Trophoblast cell (in vitro differentiated cells and primary cell): ENCODE measurements around the gene TIMM9.

Experiments used
- DNase-seq, 2 donors: peaks; one replicate each; pipeline ENCODE4 v3.0.0-alpha.2; 2016
- H2AFZ ChIP-seq: 2 replicates; pipeline ENCODE4 v1.6.1; 2013; ENCODE audit warnings: low read length, moderate library complexity, mild to moderate bottlenecking; ENCODE audit not compliant: insufficient read depth, poor library complexity
- H2AK5ac ChIP-seq: 2 replicates; pipeline ENCODE4 v1.6.1; 2013; ENCODE audit warnings: mild to moderate bottlenecking, low read length
- H2BK120ac ChIP-seq: 2 replicates; pipeline ENCODE4 v1.6.1; 2013; ENCODE audit warnings: low read length, mild to moderate bottlenecking, moderate library complexity; ENCODE audit not compliant: insufficient read depth, poor library complexity
- H2BK12ac ChIP-seq: 2 replicates; pipeline ENCODE4 v1.6.1; 2013; ENCODE audit warnings: mild to moderate bottlenecking, low read length, moderate library complexity
- H2BK5ac ChIP-seq: 2 replicates; pipeline ENCODE4 v1.6.1; 2013; ENCODE audit warnings: low read length, low read depth, moderate library complexity, mild to moderate bottlenecking; ENCODE audit not compliant: poor library complexity
- H3K14ac ChIP-seq: 2 replicates; pipeline ENCODE4 v1.6.1; 2013; ENCODE audit warnings: mild to moderate bottlenecking, low read length
- H3K18ac ChIP-seq: 2 replicates; pipeline ENCODE4 v1.6.1; 2013; ENCODE audit warnings: mild to moderate bottlenecking, low read length
- H3K23ac ChIP-seq: 2 replicates; pipeline ENCODE4 v1.6.1; 2013; ENCODE audit warnings: low read length
- H3K27ac ChIP-seq: 2 replicates; pipeline ENCODE4 v1.5.1; 2013; ENCODE audit warnings: low read depth, mild to moderate bottlenecking, inconsistent platforms, low read length, moderate library complexity
- H3K27me3 ChIP-seq: 2 replicates; pipeline ENCODE4 v1.6.1; 2013; ENCODE audit warnings: inconsistent platforms, mild to moderate bottlenecking, low read length, moderate library complexity; ENCODE audit not compliant: insufficient read depth
- H3K36me3 ChIP-seq, 2 experiments: 1 replicate in 1 of 2; 2 replicates in 1 of 2; pipeline ENCODE4 v1.6.1; 2013; ENCODE audit warnings: low read length in 2 of 2, mild to moderate bottlenecking in 2 of 2, moderate library complexity in 1 of 2; ENCODE audit not compliant: insufficient read depth in 2 of 2, control insufficient read depth in 1 of 2
- H3K4ac ChIP-seq: 2 replicates; pipeline ENCODE4 v1.6.1; 2013; ENCODE audit warnings: low read depth, mild to moderate bottlenecking, low read length, moderate library complexity
- H3K4me1 ChIP-seq, 2 experiments: 1 replicate in 1 of 2; 2 replicates in 1 of 2; pipeline ENCODE4 v1.6.1; 2013; ENCODE audit warnings: low read length in 2 of 2, mild to moderate bottlenecking in 2 of 2, moderate library complexity in 1 of 2; ENCODE audit not compliant: insufficient read depth in 2 of 2, control insufficient read depth in 1 of 2
- H3K4me2 ChIP-seq: 2 replicates; pipeline ENCODE4 v1.6.1; 2013; ENCODE audit warnings: inconsistent platforms, mild to moderate bottlenecking, low read length, moderate library complexity
- H3K4me3 ChIP-seq: 2 replicates; pipeline ENCODE4 v1.5.1; 2013; ENCODE audit warnings: mild to moderate bottlenecking, low read depth, low read length, inconsistent platforms
- H3K79me1 ChIP-seq: one replicate; pipeline ENCODE4 v1.6.1; 2013; ENCODE audit warnings: low read length
- H3K79me2 ChIP-seq: 2 replicates; pipeline ENCODE4 v1.6.1; 2013; ENCODE audit warnings: low read length, mild to moderate bottlenecking; ENCODE audit not compliant: control insufficient read depth, insufficient read depth, poor library complexity
- H3K9ac ChIP-seq: 2 replicates; pipeline ENCODE4 v1.6.1; 2013; ENCODE audit warnings: mild to moderate bottlenecking, low read length
- H3K9me3 ChIP-seq: 2 replicates; pipeline ENCODE4 v1.6.1; 2013; ENCODE audit warnings: low read depth, mild to moderate bottlenecking, control low read depth, inconsistent platforms, low read length; ENCODE audit not compliant: insufficient read depth
- H4K12ac ChIP-seq: 2 replicates; pipeline ENCODE4 v1.6.1; 2013; ENCODE audit warnings: low read depth, mild to moderate bottlenecking, low read length, moderate library complexity
- H4K8ac ChIP-seq: 2 replicates; pipeline ENCODE4 v1.6.1; 2013; ENCODE audit warnings: low read depth, mild to moderate bottlenecking, low read length, moderate library complexity
- H4K91ac ChIP-seq: one replicate; pipeline ENCODE4 v1.6.1; 2013; ENCODE audit warnings: low read depth, mild to moderate bottlenecking, low read length, moderate library complexity
- WGBS: extraction: QIAGEN DNeasy Blood & Tissue Kit; methylation state at CpG from one replicate; pipeline ENCODE4 v1.1.7; 2013; ENCODE audit warnings: missing lambda C conversion rate; ENCODE audit not compliant: insufficient read length, insufficient coverage; ENCODE audit errors: extremely low coverage; 5-methylcytosine and 5-hydroxymethylcytosine counted together

TIMM9 gene

GRCh38 chr14:58460772-58461171, 33.4 kb upstream of the TIMM9 start:
- Histone ChIP-seq H2BK12ac (no peak overlapping the region), H3K9me3 (no peaks in the 10 kb centered on the region), H3K9ac (no peak overlapping the region), H2BK120ac (no peak overlapping the region), H3K4me3 (no peak overlapping the region), H2AK5ac (no peak overlapping the region), H3K36me3 (peaks cover 0 to 1% of the 10 kb centered on the region in 2 experiments), H3K23ac (no peak overlapping the region), H2AFZ (no peak overlapping the region), H3K18ac (no peak overlapping the region), H3K4ac (no peak overlapping the region), H4K91ac (no peak overlapping the region), H3K79me2 (no peaks in the 10 kb centered on the region), H3K4me1 (no peaks in the 10 kb centered on the region), H4K8ac (no peak overlapping the region), H3K27me3 (no peaks in the 10 kb centered on the region), H3K79me1 (no peaks in the 10 kb centered on the region), H2BK5ac (no peak overlapping the region), H4K12ac (no peak overlapping the region), H3K4me2 (no peak overlapping the region), H3K14ac (no peak overlapping the region), H3K27ac (no peak overlapping the region)
- no peak for DNase-seq
- WGBS, result no CpG with 5 or more reads among the region's 2 CpGs

DNA sequence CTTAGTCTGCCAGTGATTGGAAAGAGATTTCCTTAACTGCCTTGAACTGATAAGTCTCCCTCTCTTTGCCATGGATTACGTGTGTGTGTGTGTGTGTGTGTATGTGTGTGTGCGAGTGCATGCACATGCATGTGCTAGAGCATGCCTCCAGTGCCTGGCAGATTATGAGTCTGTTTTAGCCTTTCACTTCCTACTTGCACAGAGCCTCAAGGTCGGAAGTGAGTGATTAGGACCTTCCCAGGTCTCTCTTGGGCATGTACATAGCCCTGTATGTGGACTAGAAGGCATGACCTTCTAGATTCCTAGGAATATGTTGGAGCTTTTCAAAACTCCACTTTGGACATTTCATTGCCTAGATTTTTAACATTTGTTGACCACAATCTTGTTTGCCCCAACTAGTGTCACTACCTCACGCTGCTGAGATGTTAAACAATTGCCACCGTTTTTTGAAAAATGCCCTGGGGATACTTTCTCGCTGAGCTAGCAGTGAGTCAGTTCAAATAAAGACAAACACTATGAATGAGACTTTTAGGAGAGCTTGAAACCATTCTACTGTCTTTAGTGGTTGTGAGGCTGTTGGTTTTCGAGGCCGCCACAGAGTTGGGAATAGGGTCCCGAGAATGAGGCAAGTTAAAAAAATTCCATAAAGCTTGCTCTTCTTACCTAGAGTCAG, 28.4 kb upstream of the TIMM9 start:
- Histone ChIP-seq H2AK5ac (no peak overlapping the region), H4K8ac (no peak overlapping the region), H3K36me3 (peaks cover 5% of the 10 kb centered on the region in 2 experiments), H3K4me1 (peaks cover 2 to 3% of the 10 kb centered on the region in 2 experiments), H3K27ac (peak overlapping the region; percentile 30), H2BK5ac (no peak overlapping the region), H3K9ac (no peak overlapping the region), H3K4me3 (peak overlapping the region; percentile 36), H3K4me2 (peak overlapping the region; percentile 35), H2BK120ac (no peak overlapping the region), H3K79me2 (no peaks in the 10 kb centered on the region), H3K79me1 (no peaks in the 10 kb centered on the region), H4K12ac (no peak overlapping the region), H3K4ac (no peak overlapping the region), H3K27me3 (no peaks in the 10 kb centered on the region), H3K9me3 (no peaks in the 10 kb centered on the region), H2BK12ac (no peak overlapping the region), H3K23ac (peak overlapping the region; percentile 99), H3K14ac (no peak overlapping the region), H3K18ac (no peak overlapping the region), H4K91ac (no peak overlapping the region), H2AFZ (no peak overlapping the region)
- no CpG with 5 or more reads among the region's 9 CpGs for WGBS
- DNase-seq, result peak in 1 of 2 donors; percentile 35

GRCh38 chr14:58444627-58445026, 17.3 kb upstream of the TIMM9 start:
- Histone ChIP-seq H3K9ac (no peak overlapping the region), H2BK120ac (no peak overlapping the region), H3K79me1 (no peaks in the 10 kb centered on the region), H3K27ac (no peak overlapping the region), H3K79me2 (no peaks in the 10 kb centered on the region), H3K23ac (no peak overlapping the region), H2AFZ (no peak overlapping the region), H3K27me3 (no peaks in the 10 kb centered on the region), H3K4me3 (no peak overlapping the region), H3K36me3 (peaks cover 7 to 13% of the 10 kb centered on the region in 2 experiments), H3K9me3 (no peaks in the 10 kb centered on the region), H3K4me1 (no peaks in the 10 kb centered on the region), H3K14ac (no peak overlapping the region), H2BK5ac (no peak overlapping the region), H2BK12ac (no peak overlapping the region), H2AK5ac (no peak overlapping the region), H4K8ac (no peak overlapping the region), H3K18ac (no peak overlapping the region), H4K91ac (no peak overlapping the region), H4K12ac (no peak overlapping the region), H3K4ac (no peak overlapping the region), H3K4me2 (no peak overlapping the region)
- DNase-seq, result no peak
- WGBS, result no CpG with 5 or more reads among the region's 5 CpGs

GRCh38 chr14:58439476-58439875, 12.1 kb upstream of the TIMM9 start:
- no peak overlapping the region for H3K4me2 ChIP-seq
- peaks cover 6 to 12% of the 10 kb centered on the region in 2 experiments for H3K36me3 ChIP-seq
- H2BK120ac ChIP-seq, result no peak overlapping the region
- no peaks in the 10 kb centered on the region for H3K79me2 ChIP-seq
- H3K4ac ChIP-seq, result no peak overlapping the region
- H3K9me3 ChIP-seq, result no peaks in the 10 kb centered on the region
- no peak overlapping the region for H3K4me3 ChIP-seq
- H2BK5ac ChIP-seq, result no peak overlapping the region
- H4K8ac ChIP-seq, result no peak overlapping the region
- no peak overlapping the region for H3K14ac ChIP-seq
- H3K79me1 ChIP-seq, result no peaks in the 10 kb centered on the region
- H4K91ac ChIP-seq, result no peak overlapping the region
- H3K9ac ChIP-seq, result no peak overlapping the region
- no peak overlapping the region for H3K18ac ChIP-seq
- H3K27me3 ChIP-seq, result no peaks in the 10 kb centered on the region
- H3K23ac ChIP-seq, result no peak overlapping the region
- H2AK5ac ChIP-seq, result no peak overlapping the region
- no peak for DNase-seq
- H4K12ac ChIP-seq, result no peak overlapping the region
- no peaks in the 10 kb centered on the region for H3K4me1 ChIP-seq
- no peak overlapping the region for H2BK12ac ChIP-seq
- H2AFZ ChIP-seq, result no peak overlapping the region
- no CpG with 5 or more reads among the region's 5 CpGs for WGBS
- H3K27ac ChIP-seq, result no peak overlapping the region
